GM12873 (cell line): ENCODE results near the gene NOXA1.

Experiments
- TF ChIP-seq, protein P1 (sequence below): IDR thresholded peaks from 2 replicates; pipeline ENCODE4 v1.5.1; 2012; ENCODE audit warnings: low read depth, mild to moderate bottlenecking, moderate library complexity, low read length, control low read depth; ENCODE audit not compliant: insufficient read depth; ENCODE audit errors: missing control alignments

Gene NOXA1

DNA sequence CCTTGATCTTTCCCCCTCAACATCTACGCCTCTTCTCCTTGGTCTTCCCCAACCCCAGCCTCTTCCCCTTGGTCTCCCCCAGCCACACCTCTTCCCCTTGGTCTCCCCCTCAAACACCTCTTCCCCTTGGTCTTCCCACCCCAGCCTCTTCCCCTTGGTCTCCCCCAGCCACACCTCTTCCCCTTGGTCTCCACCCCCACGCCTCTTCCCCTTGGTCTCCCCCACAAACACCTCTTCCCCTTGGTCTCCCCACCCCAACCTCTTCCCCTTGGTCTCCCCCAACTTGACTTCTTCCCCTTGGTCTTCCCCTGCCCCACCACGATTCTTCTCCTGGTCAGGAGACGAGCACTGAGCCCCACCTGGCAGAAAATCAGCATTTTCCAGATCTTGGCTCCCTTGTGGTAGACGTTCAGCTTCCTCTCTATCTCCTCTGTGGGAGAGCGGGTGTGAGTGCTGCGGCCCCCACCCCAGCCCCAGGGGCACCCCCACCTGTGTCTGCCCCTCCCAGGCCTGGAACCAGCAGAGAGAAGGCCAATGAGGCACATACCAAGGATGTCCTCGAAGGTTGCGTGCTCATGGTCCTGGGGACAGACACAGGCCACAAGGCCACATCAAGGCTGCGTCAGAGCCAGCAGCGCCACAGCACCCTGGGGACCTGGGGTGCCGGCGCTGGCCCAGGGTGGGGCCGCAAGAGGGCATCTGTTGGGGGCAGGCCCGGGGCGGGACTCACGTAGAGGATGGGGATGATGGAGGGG lies 29.0 kb downstream of the NOXA1 start:
- TF ChIP-seq, protein P1, sequence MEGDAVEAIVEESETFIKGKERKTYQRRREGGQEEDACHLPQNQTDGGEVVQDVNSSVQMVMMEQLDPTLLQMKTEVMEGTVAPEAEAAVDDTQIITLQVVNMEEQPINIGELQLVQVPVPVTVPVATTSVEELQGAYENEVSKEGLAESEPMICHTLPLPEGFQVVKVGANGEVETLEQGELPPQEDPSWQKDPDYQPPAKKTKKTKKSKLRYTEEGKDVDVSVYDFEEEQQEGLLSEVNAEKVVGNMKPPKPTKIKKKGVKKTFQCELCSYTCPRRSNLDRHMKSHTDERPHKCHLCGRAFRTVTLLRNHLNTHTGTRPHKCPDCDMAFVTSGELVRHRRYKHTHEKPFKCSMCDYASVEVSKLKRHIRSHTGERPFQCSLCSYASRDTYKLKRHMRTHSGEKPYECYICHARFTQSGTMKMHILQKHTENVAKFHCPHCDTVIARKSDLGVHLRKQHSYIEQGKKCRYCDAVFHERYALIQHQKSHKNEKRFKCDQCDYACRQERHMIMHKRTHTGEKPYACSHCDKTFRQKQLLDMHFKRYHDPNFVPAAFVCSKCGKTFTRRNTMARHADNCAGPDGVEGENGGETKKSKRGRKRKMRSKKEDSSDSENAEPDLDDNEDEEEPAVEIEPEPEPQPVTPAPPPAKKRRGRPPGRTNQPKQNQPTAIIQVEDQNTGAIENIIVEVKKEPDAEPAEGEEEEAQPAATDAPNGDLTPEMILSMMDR, result no peak

DNA sequence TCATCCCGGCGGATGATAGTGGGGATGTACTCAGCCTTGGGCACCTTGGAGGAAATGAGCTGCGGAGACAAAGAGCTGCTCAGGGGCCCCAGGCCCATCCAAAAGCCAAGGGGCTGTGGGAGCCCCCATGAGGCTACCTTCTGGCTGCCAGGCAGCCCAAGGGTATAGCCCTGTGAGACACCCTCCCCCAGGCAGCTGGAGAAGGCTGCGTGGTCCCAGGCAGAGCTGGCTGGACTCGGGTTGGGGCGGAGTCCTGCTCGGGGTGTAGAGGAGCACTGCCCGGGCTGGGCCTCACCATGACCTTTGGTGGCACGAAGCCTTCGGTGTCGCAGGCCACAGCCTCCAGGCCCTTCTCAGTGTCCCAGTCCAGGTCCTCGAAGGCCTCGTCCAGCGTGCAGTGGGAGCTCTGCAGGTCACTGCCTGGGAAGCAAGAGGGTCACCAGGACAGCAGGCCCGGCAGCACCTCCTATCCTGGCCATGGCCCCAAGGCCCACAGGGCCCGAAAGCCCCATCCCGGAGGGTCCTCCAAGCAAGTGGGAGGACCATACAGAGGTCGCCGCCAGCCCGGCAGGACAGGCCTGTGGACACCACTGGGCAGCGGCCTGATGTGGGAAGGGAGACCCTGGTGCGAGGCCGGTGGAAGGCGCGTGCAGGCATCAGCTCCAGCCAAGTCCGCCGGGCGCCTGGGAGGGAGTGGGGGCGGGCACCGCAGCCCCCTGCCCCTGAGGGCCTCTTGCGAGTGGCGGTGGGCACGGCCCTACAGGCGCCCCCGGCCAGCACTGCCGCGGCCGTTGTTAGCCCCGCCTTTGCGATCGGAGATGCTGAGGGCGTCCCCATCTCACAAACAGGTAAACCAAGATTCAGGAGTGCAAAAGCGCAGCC lies 29.8 kb downstream of the NOXA1 start:
- TF ChIP-seq, protein P1, result no peak

DNA sequence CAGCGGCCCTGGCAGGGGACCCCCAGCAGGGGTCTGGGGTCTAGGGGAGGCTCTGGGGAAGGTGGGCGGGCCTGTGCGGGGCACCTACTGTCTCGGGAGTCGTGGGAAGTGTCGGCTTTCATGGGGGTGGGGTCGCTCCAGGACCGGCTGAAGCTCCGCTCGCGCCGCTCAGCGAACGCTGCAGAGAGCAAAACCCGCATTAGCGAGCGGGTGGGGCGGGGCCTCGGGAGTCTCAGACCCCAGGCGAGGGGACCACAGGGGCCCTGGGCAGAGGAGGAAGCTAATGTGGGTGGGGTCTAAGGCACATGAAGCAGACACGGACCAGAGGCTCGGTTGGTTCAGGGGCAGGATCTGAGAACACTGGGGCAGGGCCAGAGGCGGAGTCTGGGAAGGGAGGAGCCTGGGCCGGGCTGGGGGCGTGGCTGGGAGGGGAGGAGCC lies 30.5 kb downstream of the NOXA1 start:
- TF ChIP-seq, protein P1, result no peak

DNA sequence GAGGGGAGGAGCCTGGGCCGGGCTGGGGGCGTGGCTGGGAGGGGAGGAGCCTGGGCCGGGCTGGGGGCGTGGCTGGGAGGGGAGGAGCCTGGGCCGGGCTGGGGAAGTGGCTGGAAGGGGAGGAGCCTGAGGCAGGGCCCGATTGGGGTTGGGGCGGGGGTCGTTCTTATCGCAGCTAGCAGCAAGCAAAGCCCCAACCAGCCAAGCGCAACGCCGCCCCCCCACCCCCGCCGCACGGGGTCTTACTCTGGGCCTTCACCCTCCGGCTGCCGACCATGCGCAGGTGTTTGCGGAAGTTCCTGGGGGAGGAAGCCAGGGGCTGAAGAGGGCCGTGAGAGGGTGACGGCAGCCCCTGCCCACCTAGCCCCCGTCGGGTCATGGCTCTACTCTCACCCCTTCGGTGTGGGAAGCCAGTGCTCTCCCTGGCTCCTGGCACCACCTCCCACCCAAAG lies 31.0 kb downstream of the NOXA1 start:
- TF ChIP-seq, protein P1, result no peak

DNA sequence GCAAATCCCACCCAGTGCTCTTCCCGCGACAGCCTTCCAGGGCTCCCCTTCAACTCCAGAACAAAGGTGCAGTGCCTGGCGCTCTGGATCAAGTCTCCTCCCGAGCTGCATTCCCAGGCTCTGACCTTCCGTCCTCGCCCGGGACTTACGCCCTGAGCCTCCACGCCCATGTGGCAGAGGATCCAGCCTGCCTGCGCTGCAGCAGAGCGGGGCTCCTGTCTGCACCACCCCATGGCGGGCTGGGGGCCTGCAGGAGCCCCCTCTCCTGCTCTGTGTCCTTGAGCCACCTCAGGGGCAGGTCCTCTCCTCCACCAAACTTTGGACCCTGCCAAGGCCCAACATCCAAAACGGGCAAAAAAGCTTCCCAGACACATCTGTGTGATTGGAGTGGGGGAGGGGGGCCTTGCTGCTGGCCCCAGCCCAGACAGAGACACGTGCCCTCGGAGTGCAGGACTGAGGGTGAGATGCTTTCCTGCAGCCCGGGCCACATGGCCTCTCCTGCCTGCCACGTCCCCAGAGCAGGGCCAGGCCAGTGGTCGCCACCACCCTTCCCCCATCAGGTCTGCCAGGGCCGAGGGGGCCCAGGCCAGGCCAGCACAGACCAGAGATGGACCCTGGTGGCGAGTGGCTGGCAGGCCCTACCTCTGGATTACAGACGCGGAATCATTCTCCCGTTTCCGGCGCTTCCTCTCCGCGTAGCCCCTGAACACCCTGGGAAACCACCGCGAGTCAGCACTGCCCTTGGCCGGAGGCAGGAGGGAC lies 31.6 kb downstream of the NOXA1 start:
- TF ChIP-seq, protein P1, result no peak

DNA sequence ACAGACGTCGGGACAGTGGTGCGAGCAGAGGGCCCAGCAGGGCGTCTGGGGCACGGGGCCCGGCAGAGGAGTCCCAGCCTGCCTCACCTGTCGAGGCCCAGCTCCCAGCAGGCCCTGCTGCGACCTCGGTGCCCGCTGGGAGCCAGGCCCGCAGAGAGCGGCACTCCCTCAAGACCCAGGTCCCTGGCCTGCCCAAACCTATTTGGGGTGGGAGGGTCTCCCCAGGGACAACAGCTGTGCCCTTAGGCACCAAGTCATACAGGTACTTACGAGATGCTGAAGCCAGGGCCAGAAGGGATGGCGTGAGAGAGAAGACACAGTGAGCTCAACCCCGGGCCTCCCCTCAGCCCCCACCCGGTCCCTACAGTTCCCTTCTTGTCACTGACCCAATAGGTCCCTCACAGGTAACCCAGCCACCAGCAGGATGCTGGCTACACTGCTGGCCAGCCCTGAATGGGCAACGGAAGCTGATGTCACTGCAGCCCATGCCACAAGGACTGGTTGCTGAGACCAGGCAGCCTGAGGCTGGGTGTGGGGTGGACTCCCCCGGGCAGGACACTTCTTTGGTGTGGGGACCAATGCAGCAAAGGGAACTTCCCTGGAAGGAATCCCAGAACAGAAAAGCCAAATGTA lies 32.3 kb downstream of the NOXA1 start:
- TF ChIP-seq, protein P1, result no peak
